MM.1S (cell line): ENCODE measurements around the gene CCDC63.

ENCODE experiments used
- EZH2 ChIP-seq: fragments of 300-600 bp; sonication (generic); optimal IDR thresholded peaks from 2 replicates; pipeline ENCODE3; 2017; ENCODE audit warnings: low read depth, mild to moderate bottlenecking, antibody characterized with exemption, low read length, mixed read lengths
- TF ChIP-seq, protein P1 (sequence below): fragments of 300-600 bp; sonication (generic); IDR thresholded peaks from 2 replicates; pipeline ENCODE4 v1.5.1; 2016; ENCODE audit warnings: antibody characterized with exemption, low read length, mixed read lengths

DNA sequence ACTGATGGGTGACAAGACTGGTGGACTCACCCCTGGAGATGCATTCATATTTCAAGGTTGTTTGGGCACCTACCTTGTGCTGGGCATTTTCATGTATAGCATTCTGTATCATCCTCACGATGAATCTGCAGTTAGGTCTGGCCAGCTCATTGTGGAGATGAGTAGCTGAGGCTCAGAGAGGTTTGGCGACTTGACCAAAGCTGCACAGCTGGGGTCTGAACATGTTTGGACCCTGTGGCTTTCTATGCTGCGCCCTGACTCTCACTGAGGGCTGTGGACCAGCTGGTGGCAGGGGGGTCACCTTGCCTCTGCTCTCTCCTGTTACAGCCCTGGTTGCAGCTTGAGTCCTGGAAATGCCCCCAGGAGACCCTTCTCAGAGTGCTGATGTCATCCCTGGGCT is 24.9 kb upstream of the CCDC63 start:
- TF ChIP-seq, protein P1, sequence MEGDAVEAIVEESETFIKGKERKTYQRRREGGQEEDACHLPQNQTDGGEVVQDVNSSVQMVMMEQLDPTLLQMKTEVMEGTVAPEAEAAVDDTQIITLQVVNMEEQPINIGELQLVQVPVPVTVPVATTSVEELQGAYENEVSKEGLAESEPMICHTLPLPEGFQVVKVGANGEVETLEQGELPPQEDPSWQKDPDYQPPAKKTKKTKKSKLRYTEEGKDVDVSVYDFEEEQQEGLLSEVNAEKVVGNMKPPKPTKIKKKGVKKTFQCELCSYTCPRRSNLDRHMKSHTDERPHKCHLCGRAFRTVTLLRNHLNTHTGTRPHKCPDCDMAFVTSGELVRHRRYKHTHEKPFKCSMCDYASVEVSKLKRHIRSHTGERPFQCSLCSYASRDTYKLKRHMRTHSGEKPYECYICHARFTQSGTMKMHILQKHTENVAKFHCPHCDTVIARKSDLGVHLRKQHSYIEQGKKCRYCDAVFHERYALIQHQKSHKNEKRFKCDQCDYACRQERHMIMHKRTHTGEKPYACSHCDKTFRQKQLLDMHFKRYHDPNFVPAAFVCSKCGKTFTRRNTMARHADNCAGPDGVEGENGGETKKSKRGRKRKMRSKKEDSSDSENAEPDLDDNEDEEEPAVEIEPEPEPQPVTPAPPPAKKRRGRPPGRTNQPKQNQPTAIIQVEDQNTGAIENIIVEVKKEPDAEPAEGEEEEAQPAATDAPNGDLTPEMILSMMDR = no peak
- no peak for TF ChIP-seq EZH2
